Measurements from ENCODE around the gene CDK14.

GRCh38 chr7:90657481-90657880, 61.4 kb downstream of the CDK14 start:
- no peak for TF ChIP-seq EZH2 (IDR thresholded peaks at IDR 0.05; ENCODE audit: low read length, missing control alignments)
- TF ChIP-seq CTCF (conservative IDR thresholded peaks at IDR 0.05 in 1 of 2, IDR thresholded peaks at IDR 0.05 in 1 of 2; ENCODE audit: low read depth in 1 of 2, low read length in 2 of 2): no peak

Data from fibroblast of lung (primary cell).